Upper lobe of left lung (tissue), 6 donors: ENCODE measurements around the gene PARP9. TPM values are rescaled to one million over a fixed set of nuclear protein-coding genes. Genes with fewer than 3 reads are reported as not detected.

Experiments used
- ATAC-seq, 2 donors: fragments of 200-7000 bp; cut with Tn5 transposase; one replicate each; pipeline ENCODE4 v1.9.1; 2022; ENCODE audit warnings: mild to moderate bottlenecking in 2 of 2, moderate library complexity in 2 of 2; ENCODE audit not compliant: low FRiP score in 2 of 2
- DNase-seq, 2 donors: peaks; one replicate each; pipeline ENCODE4 v3.0.0-alpha.2; 2019 to 2020
- H3K27ac ChIP-seq, 4 donors: fragments of 200-600 bp; sonication (generic); one replicate each; pipeline ENCODE4 v1.5.1; 2016 to 2019
- H3K27me3 ChIP-seq, 4 donors: fragments of 200-600 bp; sonication (generic); one replicate each; pipeline ENCODE4 v1.5.1; 2017 to 2019
- H3K36me3 ChIP-seq, 4 donors: fragments of 200-600 bp; sonication (generic); one replicate each; pipeline ENCODE4 v1.5.1; 2016 to 2019
- H3K4me1 ChIP-seq, 4 donors: fragments of 200-600 bp; sonication (generic); one replicate each; pipeline ENCODE4 v1.5.1; 2018 to 2019
- H3K4me3 ChIP-seq, 4 donors: fragments of 200-600 bp; sonication (generic); one replicate each; pipeline ENCODE4 v1.5.1; 2017 to 2019; ENCODE audit warnings: mild to moderate bottlenecking in 2 of 4, moderate library complexity in 1 of 4
- H3K9me3 ChIP-seq, 4 donors: fragments of 200-600 bp; sonication (generic); one replicate each; pipeline ENCODE4 v1.5.1; 2018 to 2019
- EP300 ChIP-seq, 4 donors: sonication (generic); formaldehyde crosslinking; IDR thresholded peaks; one replicate each; pipeline ENCODE4 v1.5.1; 2017; ENCODE audit warnings: antibody characterized with exemption in 4 of 4, control low read depth in 2 of 4
- POLR2A ChIP-seq, 4 donors: fragments of 450-650 bp; IDR thresholded peaks; one replicate each; pipeline ENCODE4 v1.5.1; 2016 to 2017; ENCODE audit warnings: antibody characterized with exemption in 4 of 4, mild to moderate bottlenecking in 2 of 4
- POLR2AphosphoS5 ChIP-seq, 2 donors: sonication (generic); formaldehyde crosslinking; IDR thresholded peaks; one replicate each; pipeline ENCODE4 v1.5.1; 2017; ENCODE audit warnings: antibody characterized with exemption in 2 of 2
- WGBS, 2 donors: methylation state at CpG; one replicate each; pipeline ENCODE4 v1.1.5; 2017 to 2018; 5-methylcytosine and 5-hydroxymethylcytosine counted together
- small RNA-seq, 4 donors: library from RNA; depleted of rRNA; stranded (forward); fragments of <200 nt; gene quantifications; one replicate each; pipeline ENCODE3, GENCODE V24; 2016
- total RNA-seq, 6 donors: library from RNA; depleted of rRNA in 4 of 6; stranded (reverse); fragments of >200 nt in 4 of 6; gene quantifications; one replicate each; pipeline versions ENCODE4 v1.1.0 to v1.2.1, GENCODE V29; 2016 to 2021
- TF ChIP-seq, protein P1 (sequence below), 6 experiments: fragments of 450-650 bp in 4 of 6; fragments of 200-600 bp in 2 of 6; sonication (generic) in 2 of 6; IDR thresholded peaks; one replicate each; pipeline ENCODE4 v1.5.1; 2016 to 2019; ENCODE audit warnings: antibody characterized with exemption in 6 of 6
- donor health status: DM: no; HTN: no; CAD: no; lungs with moderate emphysema.
- donor health status: DM: no; HTN: yes; CAD: no; lungs with severe emphysema.

Gene PARP9
- total RNA-seq, 6 donors from 2014 or later = 49.2 to 70.8 (median 58.0) TPM

DNA sequence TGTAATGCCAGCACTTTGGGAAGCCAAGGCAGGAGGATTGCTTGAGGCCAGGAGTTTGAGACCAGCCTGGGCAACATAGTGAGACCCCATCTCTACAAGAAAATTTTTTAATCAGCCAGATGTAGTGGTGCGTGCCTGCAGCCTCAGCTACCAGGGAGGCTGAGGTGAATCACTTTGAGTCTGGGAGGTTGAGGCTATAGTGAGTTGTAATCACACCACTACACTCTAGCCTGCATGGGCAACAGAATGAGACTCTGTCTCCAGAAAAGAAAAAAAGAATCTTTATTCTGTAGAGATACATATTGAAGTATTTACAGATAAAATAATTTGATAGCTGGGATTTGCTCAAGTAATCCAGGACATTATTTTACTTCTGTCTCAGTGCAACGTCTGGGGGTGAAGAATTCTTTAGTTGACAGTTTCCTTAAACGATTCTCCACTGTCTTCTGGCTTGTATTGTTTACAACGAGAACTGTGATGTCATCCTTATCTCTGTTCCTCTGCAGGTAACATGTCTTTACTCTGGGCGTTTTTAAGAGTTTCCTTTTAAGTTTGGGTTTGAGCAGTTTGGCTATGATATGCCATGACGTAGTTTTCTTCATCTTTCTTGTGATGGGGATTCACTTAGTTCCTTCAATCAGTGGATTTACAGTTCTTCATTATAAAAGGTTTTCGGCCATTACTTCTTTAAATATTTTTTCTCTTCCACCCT, 75.7 kb downstream of the PARP9 start:
- Histone ChIP-seq H3K4me3 (no peak overlapping the region), H3K9me3 (no peaks in the 10 kb centered on the region), H3K36me3 (peaks cover 0 to 14% (median 0%) of the 10 kb centered on the region in 4 donors), H3K4me1 (peaks cover 0 to under 1% (median under 1%) of the 10 kb centered on the region in 4 donors), H3K27me3 (no peaks in the 10 kb centered on the region), H3K27ac (no peak overlapping the region)
- TF ChIP-seq EP300 (IDR thresholded peaks at IDR 0.05) = no peak
- TF ChIP-seq POLR2A (IDR thresholded peaks at IDR 0.05) = no peak
- no peak for TF ChIP-seq POLR2AphosphoS5 (IDR thresholded peaks at IDR 0.05)
- TF ChIP-seq, protein P1, sequence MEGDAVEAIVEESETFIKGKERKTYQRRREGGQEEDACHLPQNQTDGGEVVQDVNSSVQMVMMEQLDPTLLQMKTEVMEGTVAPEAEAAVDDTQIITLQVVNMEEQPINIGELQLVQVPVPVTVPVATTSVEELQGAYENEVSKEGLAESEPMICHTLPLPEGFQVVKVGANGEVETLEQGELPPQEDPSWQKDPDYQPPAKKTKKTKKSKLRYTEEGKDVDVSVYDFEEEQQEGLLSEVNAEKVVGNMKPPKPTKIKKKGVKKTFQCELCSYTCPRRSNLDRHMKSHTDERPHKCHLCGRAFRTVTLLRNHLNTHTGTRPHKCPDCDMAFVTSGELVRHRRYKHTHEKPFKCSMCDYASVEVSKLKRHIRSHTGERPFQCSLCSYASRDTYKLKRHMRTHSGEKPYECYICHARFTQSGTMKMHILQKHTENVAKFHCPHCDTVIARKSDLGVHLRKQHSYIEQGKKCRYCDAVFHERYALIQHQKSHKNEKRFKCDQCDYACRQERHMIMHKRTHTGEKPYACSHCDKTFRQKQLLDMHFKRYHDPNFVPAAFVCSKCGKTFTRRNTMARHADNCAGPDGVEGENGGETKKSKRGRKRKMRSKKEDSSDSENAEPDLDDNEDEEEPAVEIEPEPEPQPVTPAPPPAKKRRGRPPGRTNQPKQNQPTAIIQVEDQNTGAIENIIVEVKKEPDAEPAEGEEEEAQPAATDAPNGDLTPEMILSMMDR (IDR thresholded peaks at IDR 0.05) = no peak
- DNase-seq (no peak), ATAC-seq (no peak)
- WGBS, 2 donors = 70 to 73% methylated on average over 7 of the region's 7 CpGs

DNA sequence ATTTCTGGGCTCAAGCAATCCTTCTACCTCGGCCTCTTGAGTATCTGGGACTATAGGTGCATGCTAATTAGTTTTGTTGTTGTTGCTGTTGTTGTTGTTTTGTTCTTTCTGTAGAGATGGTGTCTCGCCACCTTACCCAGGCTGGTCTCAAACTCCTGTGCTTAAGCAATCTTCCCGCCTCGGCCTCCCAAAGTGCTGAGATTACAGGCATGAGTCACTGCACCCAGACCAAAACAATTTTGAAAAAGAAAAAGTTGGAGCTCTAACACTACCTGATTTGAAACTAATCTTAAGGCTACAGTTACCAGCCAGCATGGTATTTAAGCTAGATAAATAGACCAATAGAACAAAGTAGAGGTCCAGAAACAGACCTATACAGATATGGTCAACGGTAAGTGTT, 79.1 kb downstream of the PARP9 start:
- Histone ChIP-seq H3K27me3 (no peaks in the 10 kb centered on the region), H3K9me3 (no peaks in the 10 kb centered on the region), H3K4me3 (no peak overlapping the region), H3K27ac (no peak overlapping the region), H3K4me1 (peaks cover 0 to 8% (median 2%) of the 10 kb centered on the region in 4 donors), H3K36me3 (peaks cover 0 to 3% (median 0%) of the 10 kb centered on the region in 4 donors)
- TF ChIP-seq POLR2A (IDR thresholded peaks at IDR 0.05) (no peak), EP300 (IDR thresholded peaks at IDR 0.05) (no peak), POLR2AphosphoS5 (IDR thresholded peaks at IDR 0.05) (no peak)
- TF ChIP-seq, protein P1 (IDR thresholded peaks at IDR 0.05) = no peak
- WGBS, 2 donors = 88 to 93% methylated on average over 5 of the region's 5 CpGs
- DNase-seq (no peak), ATAC-seq (no peak)

DNA sequence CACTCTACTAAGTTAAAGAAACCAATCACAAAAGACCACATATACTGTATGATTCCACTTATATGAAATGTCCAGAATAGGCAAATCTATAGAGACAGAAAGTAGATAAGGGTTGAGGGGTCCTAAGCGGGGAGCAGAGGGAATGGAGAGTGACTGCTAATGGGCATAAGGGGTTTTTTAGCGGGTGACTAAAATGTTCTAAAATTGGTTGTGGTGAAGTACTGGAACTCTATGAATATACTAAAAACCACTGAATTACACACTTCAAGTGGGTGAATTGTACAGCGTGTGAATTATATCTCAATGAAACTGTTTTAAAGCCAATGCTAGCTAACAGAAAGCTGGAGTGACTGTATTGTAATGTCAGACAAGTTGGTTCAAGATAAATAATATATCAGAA, 82.7 kb downstream of the PARP9 start:
- Histone ChIP-seq H3K9me3 (no peaks in the 10 kb centered on the region), H3K36me3 (peaks cover 0 to 3% (median 0%) of the 10 kb centered on the region in 4 donors), H3K4me3 (no peak overlapping the region), H3K27me3 (no peaks in the 10 kb centered on the region), H3K27ac (no peak overlapping the region), H3K4me1 (peaks cover 0 to 8% (median 2%) of the 10 kb centered on the region in 4 donors)
- TF ChIP-seq POLR2A (IDR thresholded peaks at IDR 0.05) = no peak
- no peak for TF ChIP-seq POLR2AphosphoS5 (IDR thresholded peaks at IDR 0.05)
- TF ChIP-seq, protein P1 (IDR thresholded peaks at IDR 0.05) = no peak
- no peak for TF ChIP-seq EP300 (IDR thresholded peaks at IDR 0.05)
- no peak for ATAC-seq
- no peak for DNase-seq
- 82 to 95% methylated on average over 3 of the region's 3 CpGs for WGBS, 2 donors

Small RNA genes lying within 50 kb of the gene (small RNA-seq; reads per million reads assigned to genes)
- gene AC096861.1 = 0 reads per million in 4 donors

Other genes starting within 250 kb of the PARP9 start
- 10 to 100 TPM in 5 of 6 donors, 1 to 10 TPM in 1; 6.0 to 40.5 (median 16.4) TPM for gene CSTA, start 239.1 kb downstream of the PARP9 start, total RNA-seq
- 10 to 100 TPM; 15.5 to 24.7 (median 18.2) TPM for gene MIX23, start 181.1 kb downstream of the PARP9 start, total RNA-seq
- gene FAM162A, start 180.1 kb downstream of the PARP9 start, total RNA-seq = 10 to 100 TPM in 5 of 6 donors, 1 to 10 TPM in 1; 4.2 to 29.0 (median 16.0) TPM
- gene WDR5B, start 148.2 kb downstream of the PARP9 start, total RNA-seq = 1 to 10 TPM; 2.0 to 8.4 (median 5.4) TPM
- 100 to 1,000 TPM in 1 of 6 donors, 10 to 100 TPM in 5; 38.9 to 104 (median 43.4) TPM for gene KPNA1, start 49.4 kb downstream of the PARP9 start, total RNA-seq
- gene DTX3L, start within 50 bp of the PARP9 start, total RNA-seq = 10 to 100 TPM; 24.3 to 66.4 (median 51.8) TPM
- 10 to 100 TPM in 4 of 6 donors, 1 to 10 TPM in 2; 7.0 to 30.4 (median 12.3) TPM for gene PARP15, start 13.3 kb upstream of the PARP9 start, total RNA-seq
- 100 to 1,000 TPM in 5 of 6 donors, 10 to 100 TPM in 1; 99.3 to 376 (median 182) TPM for gene PARP14, start 116.5 kb upstream of the PARP9 start, total RNA-seq
- gene HSPBAP1, start 229.5 kb upstream of the PARP9 start, total RNA-seq = 10 to 100 TPM in 5 of 6 donors, 1 to 10 TPM in 1; 6.8 to 36.4 (median 13.9) TPM
- gene SLC49A4, start 230.8 kb upstream of the PARP9 start, total RNA-seq = 10 to 100 TPM; 13.9 to 22.8 (median 20.7) TPM